AG08396 (cell line): ENCODE measurements around the gene TUBA1A.
A peak's percentile ranks its signal among the peaks of the same experiment; 100 is the strongest.
"Not testable (repeated sequence)": the region's sequence is repeated elsewhere in the genome, so short reads cannot be mapped to it uniquely, and the experiment has no call there.

Experiments used
- DNase-seq: peaks from one replicate; pipeline ENCODE4 v3.0.0; 2012; ENCODE audit warnings: low spot score, mixed read lengths

TUBA1A gene

DNA sequence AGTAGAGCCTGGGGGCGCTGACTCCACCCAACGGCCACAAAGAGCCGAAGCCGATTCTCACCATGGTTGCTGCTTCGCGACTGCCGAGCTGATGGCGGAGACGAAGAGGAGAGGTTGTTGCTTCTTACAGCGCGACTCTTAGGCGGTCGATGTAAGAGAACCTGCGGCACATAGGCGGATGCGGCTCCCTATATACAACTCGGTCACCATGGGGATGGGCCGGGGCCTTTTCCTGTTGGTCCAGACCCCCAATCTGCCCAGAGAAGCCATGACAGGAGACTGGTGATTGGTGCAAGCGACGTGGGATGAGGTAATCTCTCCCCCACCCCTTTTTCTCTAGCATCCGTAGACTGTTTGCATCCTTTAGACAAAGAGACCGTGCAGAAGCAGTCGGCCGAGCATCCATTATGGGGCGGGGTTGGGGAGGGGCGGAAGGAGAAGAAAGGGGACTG lies at the start of gene TUBA1A:
TUBA1A (minus strand) TSS at position 165 of the 452 bp plus-strand sequence; CDS start at position 64, 101 bp downstream.
- peak; percentile 95 for DNase-seq

GRCh38 chr12:49236423-49236822 lies 47.5 kb upstream of the TUBA1A start:
- no peak for DNase-seq

- DNase-seq = no peak
These were observed 45.1 kb upstream of the TUBA1A start for GRCh38 chr12:49233842-49234526.

DNA sequence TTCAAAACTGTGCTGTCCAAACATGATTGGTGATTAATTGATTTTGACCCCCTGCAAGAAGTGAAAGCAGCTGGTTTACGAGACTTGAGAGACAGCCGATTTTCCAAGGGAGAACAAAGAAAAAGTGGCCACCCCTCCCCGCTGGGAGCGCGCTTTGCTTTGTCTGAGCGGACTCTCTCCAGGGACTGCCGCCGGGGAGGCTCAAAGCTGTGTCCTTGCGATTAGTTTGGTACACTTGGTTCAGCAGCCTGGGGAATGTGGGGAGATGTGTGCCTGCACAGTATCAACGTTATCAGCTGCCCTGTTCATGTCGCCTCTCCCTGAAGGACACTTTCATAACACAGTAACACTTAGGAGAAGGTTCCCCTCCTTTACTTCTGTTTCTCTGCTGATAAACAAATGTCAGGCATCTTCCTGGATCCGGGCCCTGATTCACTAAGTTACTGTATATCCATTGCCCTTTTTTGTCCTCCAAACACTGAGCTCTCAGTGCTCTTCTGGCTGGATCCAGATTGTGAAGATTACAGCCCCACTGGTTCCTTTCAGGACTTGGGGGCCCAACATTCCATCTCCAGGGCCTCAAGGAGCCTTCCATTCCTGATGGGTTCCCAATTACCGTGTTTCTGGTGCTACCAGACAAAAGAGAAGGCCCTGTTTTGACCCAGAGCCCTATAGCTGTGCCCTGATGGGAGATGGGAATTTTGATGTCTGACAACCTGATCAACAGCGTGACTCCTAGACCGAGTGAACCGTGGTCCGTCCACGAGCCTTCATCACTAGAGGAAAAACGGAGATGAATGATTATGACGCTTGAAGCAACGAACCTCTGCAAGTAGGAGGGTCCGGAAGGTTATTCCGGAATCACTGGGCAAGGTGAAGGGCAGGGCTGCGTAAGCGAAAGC lies 44.3 kb upstream of the TUBA1A start:
- DNase-seq = peak; percentile 37

DNA sequence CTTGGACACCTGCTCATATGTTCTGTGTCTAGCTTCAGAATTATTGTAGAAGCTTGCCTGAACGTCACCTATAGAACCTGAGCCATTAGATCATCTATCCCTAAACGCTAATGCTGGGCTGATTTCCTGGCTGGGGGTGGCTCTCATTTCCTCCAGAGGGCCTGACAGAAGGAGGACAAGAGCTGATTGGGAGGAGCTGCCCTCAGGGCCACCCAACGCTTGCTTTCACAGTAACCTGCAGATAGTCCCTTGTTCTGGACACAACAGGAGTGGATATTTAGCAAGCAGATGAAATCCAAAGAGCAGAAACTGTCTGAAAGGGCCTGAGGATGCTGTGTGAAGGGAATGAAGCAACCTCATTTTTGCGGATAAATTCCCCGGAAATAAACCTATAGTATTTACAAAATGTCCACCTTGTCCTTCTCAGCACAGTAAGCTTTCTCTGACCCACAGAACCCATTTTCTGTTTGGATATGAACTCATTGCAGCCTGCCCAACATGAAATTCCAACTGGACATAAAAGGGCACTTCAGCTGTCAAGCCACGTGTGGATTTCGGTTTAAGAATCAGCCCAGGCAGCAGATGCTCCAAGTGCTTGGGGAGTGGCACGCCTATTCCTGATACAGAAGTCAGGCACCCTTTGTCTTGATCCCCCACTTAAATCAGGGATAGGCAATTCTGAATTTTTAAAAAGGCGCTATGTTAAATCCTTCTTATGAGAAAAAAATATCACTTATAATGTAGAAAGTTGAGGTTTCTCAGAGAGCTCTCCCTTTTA lies 43.2 kb upstream of the TUBA1A start:
- no peak for DNase-seq

GRCh38 chr12:49230805-49231194 lies 41.9 kb upstream of the TUBA1A start:
- DNase-seq = no peak

DNA sequence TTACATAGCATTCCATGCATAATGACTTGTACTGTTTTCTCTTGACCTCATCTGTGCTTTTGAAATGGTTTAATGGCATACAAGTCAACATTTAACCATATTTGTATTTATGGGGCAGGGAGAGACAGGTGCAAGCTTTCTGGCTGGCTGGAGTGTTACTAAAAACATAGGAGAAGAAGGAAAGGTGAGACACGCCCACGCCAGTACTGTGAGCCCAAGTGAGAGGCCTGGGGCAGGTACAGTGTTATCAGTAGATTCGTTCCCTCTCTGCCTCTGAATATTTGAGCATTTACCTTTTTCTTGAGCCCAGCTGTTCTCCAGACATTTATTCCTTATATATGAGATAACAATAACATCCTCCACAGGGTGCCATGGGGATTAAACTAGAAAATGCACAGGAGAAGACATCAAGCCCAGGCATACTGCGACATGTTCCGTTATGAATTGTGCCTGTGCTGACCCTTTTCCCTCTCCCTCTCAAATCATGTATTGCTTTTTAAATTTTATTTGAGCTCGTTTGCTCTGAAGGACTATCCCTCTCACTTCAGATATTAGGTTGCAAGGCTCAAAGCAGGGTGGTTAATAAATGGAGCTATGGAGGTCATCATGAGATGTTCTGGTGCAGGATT lies 41.4 kb upstream of the TUBA1A start:
- DNase-seq = no peak

- DNase-seq = no peak
These were observed 39.8 kb upstream of the TUBA1A start for GRCh38 chr12:49228653-49229052.

GRCh38 chr12:49227713-49228112 lies 38.8 kb upstream of the TUBA1A start:
- no peak for DNase-seq

DNA sequence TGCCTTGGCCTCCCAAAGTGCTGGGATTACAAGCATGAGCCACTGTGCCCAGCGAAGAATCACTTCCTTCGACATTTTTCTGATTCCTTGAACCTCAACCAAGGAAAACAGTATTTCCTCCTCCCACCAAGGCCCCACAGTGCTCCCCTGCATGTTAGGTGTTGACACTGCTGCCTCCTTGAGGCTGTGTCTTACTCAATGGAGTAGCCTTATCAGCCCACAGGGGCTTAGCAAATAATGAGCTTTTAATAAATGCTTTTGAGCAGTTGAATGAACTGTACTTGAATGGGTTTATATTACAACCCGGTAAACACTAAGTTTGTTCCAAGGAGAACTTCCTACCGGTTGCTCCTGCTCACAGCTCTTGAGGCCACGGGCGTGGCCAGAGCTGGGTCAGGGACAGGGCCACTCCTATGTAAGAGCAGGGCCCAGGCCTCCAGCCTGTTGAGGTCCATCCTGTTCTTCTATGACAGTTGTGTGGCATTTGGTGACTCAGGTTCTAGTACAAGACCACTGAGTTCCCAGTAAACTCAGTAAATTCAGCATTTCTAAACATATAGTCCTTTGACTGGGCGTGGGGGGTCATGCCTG lies 36.8 kb upstream of the TUBA1A start:
- no peak for DNase-seq

DNA sequence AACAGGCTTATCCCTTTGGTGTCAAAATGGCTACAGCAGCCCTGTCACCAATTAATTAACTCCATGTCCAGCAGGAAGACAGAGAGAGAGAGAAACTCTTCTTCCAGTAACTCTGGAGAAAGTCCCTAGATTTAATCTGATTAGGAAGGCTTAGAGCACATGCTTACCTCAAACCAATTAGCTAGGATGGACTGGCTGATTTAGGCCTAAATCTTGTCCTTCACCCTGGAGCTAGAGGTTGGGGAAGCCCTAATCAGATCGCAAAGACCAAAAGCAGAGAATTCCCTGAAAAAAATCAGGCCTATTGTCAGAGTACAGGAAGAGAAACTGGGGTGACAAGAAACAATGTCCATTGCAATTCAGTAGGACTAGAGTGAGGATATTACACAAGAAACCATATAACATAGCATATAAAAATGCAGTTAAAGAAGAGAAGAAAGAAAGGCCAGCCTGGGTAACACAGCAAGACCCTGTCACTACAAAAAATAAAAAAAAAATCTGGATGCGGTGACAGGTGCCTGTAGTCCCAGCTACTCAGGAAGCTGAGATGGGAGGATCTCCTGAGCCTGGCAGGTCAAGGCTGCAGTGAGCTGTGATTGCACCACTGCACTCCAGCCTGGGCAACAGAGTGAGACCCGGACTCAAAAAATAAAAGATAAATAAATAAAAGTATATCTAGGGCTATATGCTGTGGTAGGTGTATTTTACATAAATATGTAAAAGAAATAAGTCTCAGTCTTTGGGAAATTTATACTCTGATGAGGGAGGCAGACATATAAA lies 34.9 kb upstream of the TUBA1A start:
- no peak for DNase-seq

DNA sequence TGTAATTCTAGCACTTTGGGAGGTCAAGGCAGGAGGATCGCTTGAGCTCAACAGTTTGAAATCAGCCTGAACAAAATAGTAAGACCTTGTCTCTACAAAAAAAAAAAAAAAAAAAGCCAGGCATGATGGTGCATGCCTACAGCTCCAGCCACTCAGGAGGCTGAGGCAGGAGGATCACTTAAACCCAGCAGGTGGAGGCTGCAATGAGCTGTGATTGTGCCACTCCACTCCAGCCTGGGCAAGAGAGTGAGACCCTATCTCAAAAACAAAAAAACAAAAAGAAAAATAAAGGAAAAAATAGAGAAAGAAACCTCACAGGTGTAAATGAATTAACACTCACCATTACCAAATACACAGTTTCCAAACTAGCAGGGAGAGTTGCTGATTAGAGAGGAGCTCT lies 34.2 kb upstream of the TUBA1A start:
- DNase-seq = no peak

GRCh38 chr12:49220972-49221371 lies 32.1 kb upstream of the TUBA1A start:
- no peak for DNase-seq

DNA sequence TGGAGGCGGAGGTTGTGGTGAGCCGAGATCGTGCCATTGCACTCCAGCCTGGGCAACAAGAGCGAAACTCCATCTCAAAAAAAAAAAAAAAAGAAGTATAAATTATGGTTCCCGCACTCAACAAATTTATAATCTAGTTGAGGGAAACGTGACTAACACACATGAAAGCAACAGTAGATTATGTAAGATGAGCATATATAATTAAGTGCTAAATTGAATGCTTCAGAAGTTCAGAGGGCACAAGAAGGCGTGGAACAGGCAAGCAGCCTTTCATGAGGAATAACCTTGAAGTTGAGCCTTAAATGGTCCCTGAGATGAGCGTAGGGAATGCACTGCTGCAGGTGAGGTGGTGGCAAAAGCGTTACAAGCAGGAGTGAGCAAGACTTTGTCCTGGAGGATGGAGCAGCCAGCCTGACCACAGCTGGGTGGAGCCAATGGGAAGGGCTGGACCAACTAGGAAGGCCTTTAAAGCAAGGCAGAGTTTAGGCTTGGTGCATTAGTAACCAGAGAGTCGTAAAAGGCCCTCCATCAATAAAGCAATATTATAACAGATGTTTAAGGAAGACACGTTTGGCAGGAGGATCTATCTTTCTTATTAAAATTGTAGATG lies 30.6 kb upstream of the TUBA1A start:
- no peak for DNase-seq

- DNase-seq = no peak
These were observed 23.7 kb upstream of the TUBA1A start for GRCh38 chr12:49212572-49212971.

GRCh38 chr12:49210703-49211102 lies 21.8 kb upstream of the TUBA1A start:
- not testable (repeated sequence) for DNase-seq

DNA sequence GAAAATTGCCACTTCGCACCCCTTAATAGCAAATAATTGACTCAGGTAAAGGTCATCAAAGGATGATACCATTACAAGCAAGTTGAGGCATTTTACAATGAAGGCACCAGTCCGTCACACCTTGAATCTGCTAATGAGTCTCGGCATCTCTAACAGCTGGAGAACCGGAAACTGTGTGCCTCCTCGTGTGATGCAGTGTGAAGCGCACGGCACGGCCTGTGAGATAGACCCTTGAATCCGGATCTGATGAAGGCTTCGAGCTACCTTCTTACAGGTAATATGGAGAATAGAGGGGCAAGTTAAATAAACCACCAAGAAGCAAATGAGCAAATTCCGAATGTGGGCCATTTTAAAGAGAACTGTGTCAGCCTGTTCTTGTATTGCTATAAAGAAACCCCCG lies 19.8 kb upstream of the TUBA1A start:
- DNase-seq = no peak

GRCh38 chr12:49208146-49208545 lies 19.3 kb upstream of the TUBA1A start:
- DNase-seq = no peak

GRCh38 chr12:49206389-49206788 lies 17.5 kb upstream of the TUBA1A start:
- no peak for DNase-seq

GRCh38 chr12:49201595-49202295 lies 12.9 kb upstream of the TUBA1A start:
- no peak for DNase-seq
